Putamen (tissue), 1 donor: ENCODE measurements around the gene AKAP12.
"Not testable (repeated sequence)": the region's sequence is repeated elsewhere in the genome, so short reads cannot be mapped to it uniquely, and the experiment has no call there.

Experiments used
- DNase-seq: peaks from one replicate; pipeline ENCODE4 v3.0.0-alpha.2; 2016; ENCODE audit warnings: low spot score

AKAP12 gene

DNA sequence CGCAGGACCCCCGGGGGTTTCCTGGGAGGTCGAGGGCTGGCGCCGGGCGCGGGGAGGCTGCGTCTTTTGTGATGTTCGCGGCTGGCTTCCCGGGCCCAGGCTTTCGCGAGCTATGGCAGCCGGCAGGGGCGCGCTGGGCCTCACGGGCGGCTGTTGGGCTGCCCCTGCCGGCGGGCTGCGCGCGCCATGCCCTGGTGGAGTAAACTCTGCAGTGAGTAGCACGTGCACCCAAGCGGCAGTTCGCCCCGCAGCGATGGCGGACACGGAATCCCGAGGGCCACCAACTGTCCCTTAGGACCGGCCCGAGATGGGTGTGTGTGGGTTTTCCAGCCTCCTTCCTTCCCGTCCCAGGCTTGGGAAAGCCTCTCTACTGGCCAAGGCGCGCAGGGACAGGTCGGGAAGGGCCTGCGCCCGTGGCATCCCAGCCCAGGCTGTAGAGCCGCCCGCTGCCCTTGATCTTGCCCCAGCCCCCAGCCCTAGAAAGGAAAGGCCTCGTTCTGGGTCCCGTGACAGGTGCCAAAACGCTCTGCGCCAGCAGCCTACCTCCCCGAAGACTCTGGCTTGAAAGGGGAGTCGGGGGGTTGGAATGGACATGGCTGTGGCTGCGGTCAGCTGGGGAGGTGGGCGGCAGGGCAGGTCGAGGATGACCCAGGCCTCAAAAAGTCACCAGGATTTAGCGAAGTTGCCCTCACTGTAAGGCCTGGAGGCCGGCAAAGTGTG, 101.9 kb downstream of the AKAP12 start:
- DNase-seq, result no peak

DNA sequence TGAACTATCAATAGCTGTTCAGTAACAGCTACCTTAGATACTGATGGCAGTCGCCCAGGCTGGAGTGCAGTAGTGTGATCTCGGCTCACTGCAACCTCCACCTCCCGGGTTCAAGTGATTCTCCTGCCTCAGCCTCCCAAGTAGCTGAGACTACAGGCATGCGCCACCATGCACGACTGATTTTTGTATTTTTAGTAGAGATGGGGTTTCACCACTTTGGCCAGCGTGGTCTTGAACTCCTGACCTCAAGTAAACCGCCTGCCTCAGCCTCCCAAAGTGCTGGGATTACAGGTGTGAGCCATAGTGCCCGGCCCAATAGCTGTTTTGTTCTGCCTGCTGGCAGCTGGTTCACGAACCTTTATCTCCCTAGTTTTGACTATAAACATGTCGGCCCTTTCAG, 103.0 kb downstream of the AKAP12 start:
- DNase-seq, result not testable (repeated sequence)

GRCh38 chr6:151349651-151350270, 110.0 kb downstream of the AKAP12 start:
- DNase-seq, result no peak

DNA sequence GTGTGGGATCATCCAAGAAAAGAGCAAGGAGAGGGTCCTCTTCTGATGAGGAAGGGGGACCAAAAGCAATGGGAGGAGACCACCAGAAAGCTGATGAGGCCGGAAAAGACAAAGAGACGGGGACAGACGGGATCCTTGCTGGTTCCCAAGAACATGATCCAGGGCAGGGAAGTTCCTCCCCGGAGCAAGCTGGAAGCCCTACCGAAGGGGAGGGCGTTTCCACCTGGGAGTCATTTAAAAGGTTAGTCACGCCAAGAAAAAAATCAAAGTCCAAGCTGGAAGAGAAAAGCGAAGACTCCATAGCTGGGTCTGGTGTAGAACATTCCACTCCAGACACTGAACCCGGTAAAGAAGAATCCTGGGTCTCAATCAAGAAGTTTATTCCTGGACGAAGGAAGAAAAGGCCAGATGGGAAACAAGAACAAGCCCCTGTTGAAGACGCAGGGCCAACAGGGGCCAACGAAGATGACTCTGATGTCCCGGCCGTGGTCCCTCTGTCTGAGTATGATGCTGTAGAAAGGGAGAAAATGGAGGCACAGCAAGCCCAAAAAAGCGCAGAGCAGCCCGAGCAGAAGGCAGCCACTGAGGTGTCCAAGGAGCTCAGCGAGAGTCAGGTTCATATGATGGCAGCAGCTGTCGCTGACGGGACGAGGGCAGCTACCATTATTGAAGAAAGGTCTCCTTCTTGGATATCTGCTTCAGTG, 110.8 kb downstream of the AKAP12 start:
- no peak for DNase-seq

DNA sequence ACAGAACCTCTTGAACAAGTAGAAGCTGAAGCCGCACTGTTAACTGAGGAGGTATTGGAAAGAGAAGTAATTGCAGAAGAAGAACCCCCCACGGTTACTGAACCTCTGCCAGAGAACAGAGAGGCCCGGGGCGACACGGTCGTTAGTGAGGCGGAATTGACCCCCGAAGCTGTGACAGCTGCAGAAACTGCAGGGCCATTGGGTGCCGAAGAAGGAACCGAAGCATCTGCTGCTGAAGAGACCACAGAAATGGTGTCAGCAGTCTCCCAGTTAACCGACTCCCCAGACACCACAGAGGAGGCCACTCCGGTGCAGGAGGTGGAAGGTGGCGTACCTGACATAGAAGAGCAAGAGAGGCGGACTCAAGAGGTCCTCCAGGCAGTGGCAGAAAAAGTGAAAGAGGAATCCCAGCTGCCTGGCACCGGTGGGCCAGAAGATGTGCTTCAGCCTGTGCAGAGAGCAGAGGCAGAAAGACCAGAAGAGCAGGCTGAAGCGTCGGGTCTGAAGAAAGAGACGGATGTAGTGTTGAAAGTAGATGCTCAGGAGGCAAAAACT, 111.5 kb downstream of the AKAP12 start:
- DNase-seq, result no peak

- DNase-seq, result no peak
Measured at GRCh38 chr6:151351731-151352130, 112.0 kb downstream of the AKAP12 start.

GRCh38 chr6:151352410-151353396, 112.9 kb downstream of the AKAP12 start:
- no peak for DNase-seq

DNA sequence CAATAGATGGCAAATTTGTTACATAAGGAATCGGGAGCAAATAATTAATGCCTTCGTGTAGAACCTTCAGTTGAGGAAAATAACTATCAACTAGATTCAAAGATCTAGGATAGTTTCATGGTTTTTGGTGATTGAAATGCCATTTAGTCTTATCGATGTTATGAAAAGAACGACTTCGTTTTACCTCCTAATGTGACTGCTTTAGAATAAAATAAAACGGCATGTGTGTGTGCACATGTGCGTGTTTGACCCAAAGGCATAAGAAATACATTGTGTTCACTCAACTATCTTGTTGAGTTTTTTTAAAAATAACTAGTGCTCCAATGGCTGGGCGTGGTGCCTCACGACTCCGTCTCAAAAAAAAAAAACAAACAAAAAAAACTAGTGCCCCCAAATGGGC, 114.0 kb downstream of the AKAP12 start:
- no peak for DNase-seq

GRCh38 chr6:151356983-151357382, 117.2 kb downstream of the AKAP12 start:
- not testable (repeated sequence) for DNase-seq

DNA sequence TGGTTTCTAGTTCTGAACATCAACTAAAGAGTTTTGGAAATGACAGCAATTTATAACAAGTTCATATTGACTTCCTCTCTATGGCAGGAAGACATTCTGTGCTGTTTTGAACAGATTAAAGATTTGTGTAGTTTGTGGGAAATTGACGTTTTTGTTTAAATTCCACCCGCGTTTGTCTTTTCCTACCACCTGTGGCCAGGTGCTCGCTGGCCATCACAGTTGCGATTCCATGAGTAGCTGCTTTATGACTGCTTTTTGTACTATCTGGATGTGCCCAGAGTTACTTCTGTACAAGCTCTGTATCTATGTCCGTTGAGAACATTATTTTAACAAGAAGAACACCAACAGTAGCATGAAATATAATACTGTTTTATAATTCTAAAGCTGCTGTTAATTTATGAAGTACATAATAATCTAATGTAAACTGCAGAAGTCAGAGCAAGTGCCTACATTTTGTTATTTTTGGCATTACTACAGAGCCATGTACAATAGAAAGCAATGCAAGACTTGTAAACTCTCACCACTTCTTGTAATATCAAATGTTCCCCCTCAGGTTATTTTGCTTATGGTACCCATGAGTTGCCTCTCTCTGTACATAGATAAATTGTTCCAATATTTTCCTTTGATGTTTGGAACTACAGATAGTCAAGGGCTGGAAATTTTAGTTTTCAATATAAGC, 118.1 kb downstream of the AKAP12 start:
- DNase-seq, result no peak

- no peak for DNase-seq
Measured at GRCh38 chr6:151358475-151358874, 118.7 kb downstream of the AKAP12 start.

GRCh38 chr6:151359486-151359885, 119.7 kb downstream of the AKAP12 start:
- no peak for DNase-seq

DNA sequence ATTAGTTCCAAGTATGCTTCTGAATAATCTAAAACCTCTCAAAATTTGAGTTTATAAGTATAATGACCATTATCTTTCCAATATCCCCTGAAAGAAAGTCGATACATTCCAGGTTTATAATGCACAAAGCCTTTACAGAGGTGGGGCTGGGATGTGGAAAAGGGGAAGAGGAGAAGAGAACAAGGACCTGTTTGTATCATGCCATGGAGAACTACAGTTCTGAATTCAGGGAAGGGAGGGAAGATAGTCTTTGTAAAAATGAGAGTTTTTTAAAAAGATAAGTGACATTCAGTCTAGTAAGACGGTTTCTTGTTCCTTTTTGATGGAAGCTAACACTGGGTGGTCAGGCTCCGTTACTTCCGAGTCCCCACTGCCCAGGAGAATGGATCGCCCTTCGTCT, 125.5 kb downstream of the AKAP12 start:
- no peak for DNase-seq

DNA sequence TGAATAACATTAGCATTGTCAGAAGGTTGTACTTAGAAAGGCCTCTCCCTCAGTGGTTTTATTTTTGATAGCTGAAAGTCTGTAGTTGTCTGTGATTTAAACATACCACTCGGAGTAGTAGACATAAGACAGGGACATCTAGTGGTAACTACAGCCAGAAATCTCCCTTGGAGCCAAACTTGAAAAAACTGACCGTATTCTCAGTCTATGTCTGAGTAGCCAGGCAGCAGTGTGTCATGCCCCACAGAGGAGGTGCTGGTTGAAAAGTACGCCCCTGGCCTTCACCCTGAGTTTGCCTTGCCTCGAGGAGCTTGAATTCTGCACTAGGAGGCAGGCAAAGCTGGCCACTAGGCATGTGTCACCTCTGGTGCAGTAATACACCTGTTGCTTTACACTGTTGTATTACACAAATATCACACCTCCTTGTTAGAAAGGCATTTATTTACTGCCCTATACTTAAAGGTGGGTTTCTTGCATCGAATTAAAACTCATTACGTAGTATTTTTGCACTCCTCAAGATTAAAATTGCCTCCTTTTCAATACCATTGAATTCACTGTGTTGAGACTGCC, 130.8 kb downstream of the AKAP12 start:
- DNase-seq, result no peak

DNA sequence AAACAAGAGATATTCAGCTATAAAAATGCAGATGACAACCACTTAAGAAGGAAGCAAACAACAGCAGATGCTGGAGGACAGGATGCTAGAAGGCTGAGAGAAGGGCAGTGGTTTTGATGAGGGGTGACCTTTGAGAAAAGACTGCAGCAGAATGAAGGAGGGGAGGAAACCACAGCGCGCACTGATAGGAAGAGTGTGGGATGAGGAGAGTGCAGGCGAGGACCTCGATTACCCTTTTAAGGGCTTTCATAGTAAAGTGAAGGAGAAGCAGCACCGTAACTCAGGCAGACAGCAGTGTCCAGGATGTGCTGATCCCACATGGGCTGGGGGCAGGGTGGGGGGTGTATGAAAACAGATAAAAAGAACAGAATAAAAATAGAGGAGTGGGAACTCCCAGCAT, 132.4 kb downstream of the AKAP12 start:
- DNase-seq, result no peak

- DNase-seq, result no peak
Measured at GRCh38 chr6:151374036-151374683, 134.4 kb downstream of the AKAP12 start.

- no peak for DNase-seq
Measured at GRCh38 chr6:151375833-151376232, 136.1 kb downstream of the AKAP12 start.

- no peak for DNase-seq
Measured at GRCh38 chr6:151376440-151376839, 136.7 kb downstream of the AKAP12 start.

- DNase-seq, result no peak
Measured at GRCh38 chr6:151377095-151377494, 137.3 kb downstream of the AKAP12 start.
